ENCODE data around the gene POU2F2. TPM values are rescaled to one million over a fixed set of nuclear protein-coding genes. Genes with fewer than 3 reads are reported as not detected.

POU2F2 gene
- polyA plus RNA-seq, 3 donors from 2014 or later = 2.0 to 10.3 (median 2.1) TPM

- H3K4me3 Mint-ChIP-seq = no peak overlapping the region
- peaks cover 0 to 10% (median 6%) of the 10 kb centered on the region in 3 donors for H3K27me3 Mint-ChIP-seq (ENCODE audit: low read depth in 3 of 3)
- H3K9me3 Mint-ChIP-seq = peaks cover 0 to 2% (median 0%) of the 10 kb centered on the region in 6 donors
- DNase-seq = no peak
- no peak overlapping the region for H3K27ac Mint-ChIP-seq
- H3K36me3 Mint-ChIP-seq = peaks cover 0 to 4% (median 0%) of the 10 kb centered on the region in 3 donors
- H3K4me1 Mint-ChIP-seq = no peaks in the 10 kb centered on the region
These were observed 37.5 kb upstream of the POU2F2 start for GRCh38 chr19:42169486-42170413.

- H3K27me3 Mint-ChIP-seq (ENCODE audit: low read depth in 3 of 3) = peaks cover 1 to 6% (median 5%) of the 10 kb centered on the region in 3 donors
- peaks cover 0 to 4% (median 0%) of the 10 kb centered on the region in 3 donors for H3K36me3 Mint-ChIP-seq
- H3K9me3 Mint-ChIP-seq = peaks cover 0 to 2% (median 0%) of the 10 kb centered on the region in 6 donors
- H3K4me3 Mint-ChIP-seq = no peak overlapping the region
- no peaks in the 10 kb centered on the region for H3K4me1 Mint-ChIP-seq
- H3K27ac Mint-ChIP-seq = no peak overlapping the region
- DNase-seq = no peak
These were observed 36.0 kb upstream of the POU2F2 start for GRCh38 chr19:42168206-42168605.

- peaks cover 0 to 2% (median 0%) of the 10 kb centered on the region in 6 donors for H3K9me3 Mint-ChIP-seq
- H3K36me3 Mint-ChIP-seq = peaks cover 0 to 4% (median 0%) of the 10 kb centered on the region in 3 donors
- H3K4me1 Mint-ChIP-seq = peaks cover 12% of the 10 kb centered on the region in 2 donors
- peaks cover 3 to 4% (median 3%) of the 10 kb centered on the region in 3 donors for H3K27me3 Mint-ChIP-seq (ENCODE audit: low read depth in 3 of 3)
- no peak overlapping the region for H3K4me3 Mint-ChIP-seq
- H3K27ac Mint-ChIP-seq = no peak overlapping the region
- DNase-seq = no peak
These were observed 34.1 kb upstream of the POU2F2 start for GRCh38 chr19:42166316-42166715.

- Mint-ChIP-seq H3K36me3 (no peaks in the 10 kb centered on the region), H3K4me1 (peaks cover 24% of the 10 kb centered on the region in 2 donors), H3K27me3 (ENCODE audit: low read depth in 3 of 3) (peaks cover 2 to 4% (median 4%) of the 10 kb centered on the region in 3 donors), H3K4me3 (no peak overlapping the region), H3K27ac (peak overlapping the region in 1 of 6 donors; percentile 56), H3K9me3 (no peaks in the 10 kb centered on the region)
- no peak for DNase-seq
These were observed 32.9 kb upstream of the POU2F2 start for GRCh38 chr19:42165146-42165545.

- Mint-ChIP-seq H3K9me3 (peaks cover 0 to 2% (median 0%) of the 10 kb centered on the region in 6 donors), H3K36me3 (peaks cover 0 to 5% (median 5%) of the 10 kb centered on the region in 3 donors), H3K4me3 (no peak overlapping the region), H3K27ac (no peak overlapping the region), H3K4me1 (peaks cover 45 to 53% of the 10 kb centered on the region in 2 donors), H3K27me3 (ENCODE audit: low read depth in 3 of 3) (peaks cover 4 to 16% (median 14%) of the 10 kb centered on the region in 3 donors)
- DNase-seq = no peak
These were observed 29.5 kb upstream of the POU2F2 start for GRCh38 chr19:42161616-42162263.

- Mint-ChIP-seq H3K4me3 (peak overlapping the region; percentile 66 to 81 (median 78)), H3K27ac (peak overlapping the region; percentile 15 to 77 (median 56)), H3K9me3 (peaks cover 0 to 2% (median 0%) of the 10 kb centered on the region in 6 donors), H3K36me3 (peaks cover 5 to 12% (median 12%) of the 10 kb centered on the region in 3 donors), H3K4me1 (peaks cover 53 to 62% of the 10 kb centered on the region in 2 donors), H3K27me3 (ENCODE audit: low read depth in 3 of 3) (peaks cover 9 to 20% (median 18%) of the 10 kb centered on the region in 3 donors)
- peak; percentile 51 to 59 (median 56) for DNase-seq
These were observed 27.7 kb upstream of the POU2F2 start for GRCh38 chr19:42159942-42160341.

GRCh38 chr19:42158926-42159325 lies 26.7 kb upstream of the POU2F2 start:
- Mint-ChIP-seq H3K9me3 (peaks cover 0 to 2% (median 0%) of the 10 kb centered on the region in 6 donors), H3K4me1 (peaks cover 62 to 73% of the 10 kb centered on the region in 2 donors), H3K4me3 (peak overlapping the region in 4 of 5 donors; percentile 13 to 62 (median 52)), H3K36me3 (peaks cover 8 to 17% (median 17%) of the 10 kb centered on the region in 3 donors), H3K27me3 (ENCODE audit: low read depth in 3 of 3) (peaks cover 9 to 21% (median 19%) of the 10 kb centered on the region in 3 donors), H3K27ac (no peak overlapping the region)
- no peak for DNase-seq

GRCh38 chr19:42156571-42156970 lies 24.3 kb upstream of the POU2F2 start:
- H3K36me3 Mint-ChIP-seq = peaks cover 8 to 24% (median 17%) of the 10 kb centered on the region in 3 donors
- peak overlapping the region in 1 of 5 donors; percentile 29 for H3K4me3 Mint-ChIP-seq
- H3K4me1 Mint-ChIP-seq = peaks cover 57 to 62% of the 10 kb centered on the region in 2 donors
- H3K27me3 Mint-ChIP-seq (ENCODE audit: low read depth in 3 of 3) = peaks cover 11 to 21% (median 19%) of the 10 kb centered on the region in 3 donors
- no peak for DNase-seq
- no peak overlapping the region for H3K27ac Mint-ChIP-seq
- peaks cover 0 to 2% (median 0%) of the 10 kb centered on the region in 6 donors for H3K9me3 Mint-ChIP-seq

GRCh38 chr19:42155796-42156195 lies 23.6 kb upstream of the POU2F2 start:
- no peak overlapping the region for H3K4me3 Mint-ChIP-seq
- H3K9me3 Mint-ChIP-seq = peaks cover 0 to 2% (median 0%) of the 10 kb centered on the region in 6 donors
- peaks cover 9 to 21% (median 18%) of the 10 kb centered on the region in 3 donors for H3K27me3 Mint-ChIP-seq (ENCODE audit: low read depth in 3 of 3)
- H3K27ac Mint-ChIP-seq = no peak overlapping the region
- H3K36me3 Mint-ChIP-seq = peaks cover 8 to 24% (median 17%) of the 10 kb centered on the region in 3 donors
- no peak for DNase-seq
- H3K4me1 Mint-ChIP-seq = peaks cover 50 to 56% of the 10 kb centered on the region in 2 donors

GRCh38 chr19:42154471-42155323 lies 22.5 kb upstream of the POU2F2 start:
- peaks cover 0 to 2% (median 0%) of the 10 kb centered on the region in 6 donors for H3K9me3 Mint-ChIP-seq
- peak overlapping the region in 5 of 6 donors; percentile 5 to 76 (median 55) for H3K27ac Mint-ChIP-seq
- H3K4me3 Mint-ChIP-seq = peak overlapping the region in 4 of 5 donors; percentile 26 to 78 (median 55)
- peaks cover 8 to 24% (median 17%) of the 10 kb centered on the region in 3 donors for H3K36me3 Mint-ChIP-seq
- DNase-seq = no peak
- peaks cover 39 to 45% of the 10 kb centered on the region in 2 donors for H3K4me1 Mint-ChIP-seq
- H3K27me3 Mint-ChIP-seq (ENCODE audit: low read depth in 3 of 3) = peaks cover 9 to 15% (median 12%) of the 10 kb centered on the region in 3 donors

GRCh38 chr19:42153672-42154433 lies 21.6 kb upstream of the POU2F2 start:
- peak overlapping the region in 2 of 5 donors; percentile 56 to 78 for H3K4me3 Mint-ChIP-seq
- peaks cover 30 to 36% of the 10 kb centered on the region in 2 donors for H3K4me1 Mint-ChIP-seq
- peak overlapping the region in 3 of 6 donors; percentile 39 to 71 (median 45) for H3K27ac Mint-ChIP-seq
- DNase-seq = no peak
- H3K36me3 Mint-ChIP-seq = peaks cover 8 to 24% (median 22%) of the 10 kb centered on the region in 3 donors
- peaks cover 0 to 2% (median 0%) of the 10 kb centered on the region in 6 donors for H3K9me3 Mint-ChIP-seq
- peaks cover 9 to 14% (median 10%) of the 10 kb centered on the region in 3 donors for H3K27me3 Mint-ChIP-seq (ENCODE audit: low read depth in 3 of 3)
